RCC 7860 (cell line): ENCODE measurements around the gene HLF.

ENCODE experiments used
- DNase-seq: peaks from one replicate; pipeline ENCODE4 v3.0.0-alpha.2; 2015; ENCODE audit warnings: low spot score
- FAIRE-seq: peaks from 2 replicates; lab custom pipeline; 2012; peaks lifted over from hg19 to GRCh38; lab: Jason Lieb, UNC

HLF gene

DNA sequence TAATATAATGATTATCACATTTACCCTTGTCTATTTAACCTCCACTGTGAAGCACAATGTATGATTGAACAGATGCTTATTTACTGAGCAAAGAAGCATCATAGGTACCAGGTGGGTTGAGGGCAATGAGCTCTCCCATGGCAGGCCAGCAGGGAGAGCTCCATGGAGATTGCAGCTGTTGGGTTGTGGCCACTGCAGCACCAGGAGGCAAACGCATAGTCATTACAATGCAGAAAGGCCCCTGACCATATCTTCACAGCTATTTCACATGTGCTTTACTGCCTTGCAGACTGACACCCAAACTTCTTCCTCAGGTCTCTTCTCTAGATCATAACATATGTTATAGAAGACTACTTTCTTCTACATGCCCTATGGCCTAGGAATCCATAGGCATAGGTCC, 81.9 kb downstream of the HLF start:
- no peak for FAIRE-seq
- no peak for DNase-seq

DNA sequence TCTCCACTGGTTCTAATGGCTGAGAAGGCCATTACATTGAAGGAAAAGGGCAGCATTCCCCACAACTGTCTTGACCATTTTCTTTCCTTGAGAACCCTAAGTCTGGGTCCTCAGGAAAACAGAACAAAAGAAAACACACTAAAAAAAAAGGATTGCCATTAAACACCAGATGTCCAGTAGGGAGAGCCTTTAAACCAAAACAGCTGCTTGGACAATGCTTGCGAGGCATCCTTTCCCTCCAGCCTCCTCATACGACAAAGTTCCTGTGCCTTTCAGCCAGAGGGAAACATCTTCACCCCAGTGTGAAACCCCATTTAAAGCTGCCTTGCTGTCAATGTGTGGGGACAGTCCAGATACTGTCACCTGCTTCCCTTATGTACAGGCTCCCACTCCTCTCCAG, 82.6 kb downstream of the HLF start:
- DNase-seq (no peak), FAIRE-seq (no peak)

DNA sequence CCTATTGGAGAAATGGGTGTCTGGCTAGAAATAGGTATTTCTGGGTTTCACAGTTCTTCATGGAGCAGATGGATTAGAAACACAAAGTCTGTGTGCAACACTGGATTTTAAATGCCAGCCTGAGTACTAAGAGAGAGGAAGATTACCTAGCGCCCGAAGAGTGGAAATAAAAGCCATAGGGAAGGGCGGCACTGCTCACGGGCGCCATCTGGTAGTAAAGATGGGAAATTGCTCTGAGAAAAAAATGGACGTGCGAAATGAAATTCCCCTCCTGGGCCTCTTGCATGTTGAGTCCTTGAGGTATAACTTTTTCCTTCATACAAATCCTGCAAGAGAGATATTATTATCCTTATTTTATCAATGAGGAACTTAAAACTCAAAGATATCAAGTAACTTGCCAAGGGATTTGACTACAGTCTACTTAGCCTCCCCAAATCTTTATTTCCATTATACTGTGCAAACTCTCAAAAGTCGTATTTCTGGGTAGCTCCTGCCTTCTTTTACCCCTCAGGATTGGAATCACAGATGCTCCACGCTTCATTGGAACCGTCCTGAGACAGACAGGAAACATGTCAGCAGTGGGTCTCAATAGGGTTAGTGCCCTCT, 84.1 kb downstream of the HLF start:
- peak; percentile 24 for DNase-seq
- peak; percentile 46 for FAIRE-seq

DNA sequence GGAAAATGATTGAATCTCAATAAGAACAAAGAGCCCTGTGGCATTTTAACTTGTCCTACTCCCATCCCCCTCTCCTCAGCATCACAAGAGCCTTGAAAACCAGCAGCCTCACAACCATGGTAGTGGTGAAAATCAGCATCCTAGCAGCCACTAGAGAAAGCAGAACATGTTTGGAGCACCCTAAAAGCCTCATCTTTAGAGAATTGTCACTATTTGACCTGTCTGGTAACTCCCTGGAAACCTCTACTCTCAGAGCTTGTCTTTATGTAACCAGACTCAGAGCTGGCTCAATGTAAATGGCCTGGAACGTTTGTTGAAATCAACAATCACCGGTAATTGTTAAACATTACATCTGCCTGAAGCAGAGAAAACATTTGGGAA, 86.1 kb downstream of the HLF start:
- DNase-seq (no peak), FAIRE-seq (no peak)

DNA sequence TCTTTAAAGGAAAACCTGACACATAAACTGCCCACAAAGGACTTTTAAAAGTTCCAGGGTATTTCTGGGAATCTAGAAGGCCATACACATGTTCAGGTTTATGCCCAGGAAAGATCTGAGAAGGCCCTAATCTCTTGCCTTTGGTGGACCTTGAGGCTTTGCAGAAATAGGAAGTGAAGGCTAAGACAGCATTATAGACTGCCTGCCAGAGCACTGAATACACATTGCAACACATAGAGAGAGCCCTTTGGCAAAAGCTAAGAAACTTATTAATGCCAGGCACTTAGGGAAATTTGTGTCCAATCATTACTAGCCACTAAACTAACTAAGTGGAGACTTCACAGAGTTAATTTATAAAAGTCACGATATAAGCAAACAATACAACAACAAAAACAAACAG, 86.5 kb downstream of the HLF start:
- FAIRE-seq (no peak), DNase-seq (no peak)

DNA sequence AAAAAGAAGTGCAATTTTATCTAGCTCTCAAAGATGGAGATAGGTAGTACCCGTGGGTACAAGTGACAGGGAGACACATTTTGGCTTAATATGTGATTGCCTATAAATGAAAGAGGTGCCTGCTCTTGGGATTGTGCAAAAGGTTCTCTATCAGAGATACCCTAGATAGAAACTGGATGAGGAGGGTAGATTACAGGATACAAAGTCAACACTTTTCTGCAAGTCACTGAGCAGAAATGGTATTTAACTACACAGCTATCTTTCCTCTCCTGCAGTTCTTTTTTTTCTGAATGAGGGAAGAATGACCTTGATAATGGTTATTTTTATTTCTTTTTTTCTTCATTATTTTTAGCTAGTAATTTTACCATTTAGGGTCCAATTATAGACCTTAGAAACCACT, 89.2 kb downstream of the HLF start:
- no peak for DNase-seq

DNA sequence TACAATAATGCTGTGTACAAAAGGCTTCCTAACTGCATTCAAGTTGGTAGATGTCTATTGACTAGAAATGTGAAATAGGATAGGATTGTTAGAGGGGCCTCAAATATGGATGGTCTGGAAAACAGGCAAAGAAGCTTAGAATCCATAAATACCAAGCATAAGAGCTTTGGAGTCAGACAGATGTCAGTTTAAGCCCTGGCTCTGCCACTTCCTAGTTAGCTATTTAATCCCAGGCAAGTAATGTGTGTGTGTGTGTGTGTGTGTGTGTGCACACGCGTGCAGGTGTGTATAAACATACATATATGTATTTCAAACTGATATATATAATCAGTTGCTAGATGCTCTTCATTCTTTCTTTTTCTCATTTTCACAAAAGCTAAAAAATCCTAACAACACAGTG, 90.2 kb downstream of the HLF start:
- DNase-seq (no peak), FAIRE-seq (no peak)

More for the DNA sequence above, 89.2 kb downstream of the HLF start:
- FAIRE-seq, result no peak

DNA sequence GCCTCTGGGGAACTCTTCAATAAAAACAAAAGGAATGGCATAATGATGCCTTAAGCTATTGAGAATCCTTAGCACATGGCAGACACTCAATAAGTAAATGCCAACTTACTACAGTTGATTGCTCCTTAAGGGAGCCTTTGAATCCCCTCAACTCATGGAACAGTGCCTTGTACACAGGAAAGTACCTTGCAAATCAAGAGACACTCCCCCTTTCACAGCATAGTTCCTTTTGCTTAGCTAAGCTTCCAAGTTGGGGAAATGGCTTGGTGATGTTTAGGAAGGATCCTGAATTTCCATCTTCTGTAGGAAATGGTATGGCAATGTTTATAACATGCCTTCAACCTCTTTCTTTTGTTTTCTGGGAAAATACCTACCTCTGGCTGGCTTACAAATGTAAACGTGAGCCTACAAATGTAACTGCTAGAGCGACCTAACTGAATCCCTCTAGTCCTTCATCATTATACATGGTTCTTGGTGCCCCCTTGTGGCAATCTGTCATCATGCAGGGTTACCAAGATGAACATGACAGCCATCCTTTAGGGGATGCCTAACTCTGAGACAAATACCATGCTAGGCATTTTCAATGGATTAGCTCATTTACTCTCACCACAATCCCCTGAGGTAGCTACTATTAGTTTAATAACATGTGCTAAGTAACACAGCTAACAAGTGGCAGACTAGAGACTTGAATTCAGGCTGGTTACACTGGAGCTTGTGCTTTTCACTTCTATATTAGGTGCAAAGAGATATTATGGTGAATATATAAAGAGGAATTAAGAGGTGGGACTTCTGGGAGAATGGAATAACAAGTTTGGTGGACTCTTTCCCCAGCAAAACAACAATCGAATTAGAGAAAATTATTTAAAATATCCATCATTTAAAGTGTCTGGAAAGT, 91.9 kb downstream of the HLF start:
- FAIRE-seq (peak; percentile 71), DNase-seq (peak; percentile 46)

DNA sequence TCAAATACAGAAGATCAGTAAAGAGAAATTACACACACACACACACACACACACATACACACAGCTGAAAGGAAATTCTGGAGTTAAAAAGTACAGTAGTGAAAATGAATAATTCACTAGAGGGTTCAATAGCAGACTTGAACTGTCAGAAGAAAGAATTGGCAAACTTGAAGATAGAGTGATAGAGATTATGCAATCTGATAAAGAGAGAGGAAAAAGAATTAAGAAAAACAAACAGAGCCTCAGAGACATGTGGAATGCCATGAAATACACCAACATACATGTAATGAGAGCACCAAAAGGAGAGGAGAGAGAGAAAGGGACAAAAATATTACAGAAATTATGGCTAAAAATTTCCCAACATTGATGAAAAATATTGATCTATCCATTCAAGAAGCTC, 96.2 kb downstream of the HLF start:
- DNase-seq (no peak), FAIRE-seq (no peak)

DNA sequence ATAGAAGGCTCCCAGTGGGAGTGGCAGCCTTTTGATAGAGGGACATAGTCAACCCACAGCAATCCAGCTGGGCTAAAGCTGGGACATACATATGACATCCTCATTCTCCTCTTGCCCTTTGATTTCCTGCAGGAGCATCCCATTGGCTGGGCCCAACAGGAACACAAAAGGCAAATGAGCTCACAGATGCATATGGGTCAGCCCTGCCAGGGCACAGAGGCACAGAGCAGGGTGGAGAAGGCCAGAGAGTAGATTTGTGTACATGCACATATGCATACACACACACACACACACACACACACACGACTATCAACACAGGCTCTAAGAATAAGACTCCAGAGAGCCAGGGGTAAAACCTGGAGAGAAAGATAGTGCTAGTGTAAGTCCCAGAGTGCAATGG, 98.3 kb downstream of the HLF start:
- no peak for DNase-seq
- FAIRE-seq, result no peak

DNA sequence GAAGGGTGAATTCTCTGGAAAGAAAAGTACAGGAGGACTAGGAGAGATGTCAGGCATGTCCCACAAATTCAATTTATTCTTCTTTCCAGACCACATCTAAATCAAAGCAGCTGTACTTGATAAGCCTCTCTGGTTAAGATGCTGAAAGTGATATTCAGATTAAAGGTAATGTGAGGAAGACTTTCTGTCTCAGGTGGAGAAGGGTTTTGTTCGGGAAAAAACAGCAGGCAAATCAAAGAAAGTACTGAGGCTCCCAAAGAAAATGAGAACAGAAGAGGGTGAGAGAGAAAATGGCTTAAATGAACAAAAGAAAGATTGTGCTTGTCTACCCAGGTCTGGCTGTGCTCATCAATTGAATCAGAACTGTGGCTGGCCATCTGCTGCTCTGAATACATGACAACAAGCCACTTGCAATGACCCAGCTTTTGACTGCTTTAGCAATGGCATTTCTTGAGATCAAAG, 101.3 kb downstream of the HLF start:
- DNase-seq (no peak), FAIRE-seq (no peak)

DNA sequence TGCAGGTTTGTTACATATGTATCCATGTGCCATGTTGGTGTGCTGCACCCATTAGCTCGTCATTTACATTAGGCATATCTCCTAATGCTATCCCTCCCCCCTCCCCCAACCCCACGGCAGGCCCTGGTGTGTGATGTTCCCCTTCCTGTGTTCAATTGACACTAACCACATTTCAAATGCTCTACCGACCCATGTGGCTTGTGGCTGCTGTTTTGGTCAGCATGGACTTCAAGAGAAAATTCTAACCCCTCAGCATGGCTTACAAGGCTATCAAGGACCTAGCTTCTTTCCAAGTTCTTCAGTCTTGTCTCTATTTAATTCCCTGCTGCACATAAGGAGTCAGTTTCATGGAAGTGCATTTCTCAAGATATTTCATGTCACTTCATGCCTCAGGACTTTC, 103.9 kb downstream of the HLF start:
- no peak for DNase-seq

More for the DNA sequence above, 103.9 kb downstream of the HLF start:
- FAIRE-seq, result no peak
